ENCODE measurements around the gene AQP5.

AQP5 gene

GRCh38 chr12:49965836-49966235, 4.2 kb downstream of the AQP5 start:
- TF ChIP-seq CTCF (conservative IDR thresholded peaks at IDR 0.05; ENCODE audit: low read depth, low read length), result no peak
- no peak for DNase-seq (ENCODE audit: low read depth)
- H3K4me3 ChIP-seq (ENCODE audit: low read depth, low read length), result no peak overlapping the region

- TF ChIP-seq CTCF (conservative IDR thresholded peaks at IDR 0.05; ENCODE audit: low read depth, low read length), result no peak
- DNase-seq (ENCODE audit: low read depth), result no peak
- H3K4me3 ChIP-seq (ENCODE audit: low read depth, low read length), result no peak overlapping the region
These were observed 4.9 kb downstream of the AQP5 start for GRCh38 chr12:49966511-49967041.

- peak overlapping the region; percentile 46 for H3K4me3 ChIP-seq (ENCODE audit: low read depth, low read length)
- TF ChIP-seq CTCF (conservative IDR thresholded peaks at IDR 0.05; ENCODE audit: low read depth, low read length), result peak; percentile 86
- DNase-seq (ENCODE audit: low read depth), result peak; percentile 90
These were observed 5.5 kb downstream of the AQP5 start for GRCh38 chr12:49967042-49967776.

GRCh38 chr12:49967777-49968250, 6.1 kb downstream of the AQP5 start:
- TF ChIP-seq CTCF (conservative IDR thresholded peaks at IDR 0.05; ENCODE audit: low read depth, low read length), result no peak
- DNase-seq (ENCODE audit: low read depth), result no peak
- peak overlapping the region; percentile 46 for H3K4me3 ChIP-seq (ENCODE audit: low read depth, low read length)

- no peak overlapping the region for H3K4me3 ChIP-seq (ENCODE audit: low read depth, low read length)
- DNase-seq (ENCODE audit: low read depth), result no peak
- no peak for TF ChIP-seq CTCF (conservative IDR thresholded peaks at IDR 0.05; ENCODE audit: low read depth, low read length)
These were observed 6.8 kb downstream of the AQP5 start for GRCh38 chr12:49968471-49968870.

GRCh38 chr12:49969027-49969426, 7.4 kb downstream of the AQP5 start:
- no peak for TF ChIP-seq CTCF (conservative IDR thresholded peaks at IDR 0.05; ENCODE audit: low read depth, low read length)
- no peak overlapping the region for H3K4me3 ChIP-seq (ENCODE audit: low read depth, low read length)
- no peak for DNase-seq (ENCODE audit: low read depth)
